Small intestine (tissue), 7 donors: ENCODE measurements around the gene GMPR2. TPM values are rescaled to one million over a fixed set of nuclear protein-coding genes. Genes with fewer than 3 reads are reported as not detected.

ENCODE experiments used
- DNase-seq, 2 donors: peaks; one replicate each; pipeline versions ENCODE4 v3.0.0 to v3.0.0-alpha.2; 2013
- FAIRE-seq: peaks from 2 replicates; lab custom pipeline; 2012; peaks lifted over from hg19 to GRCh38; lab: Jason Lieb, UNC
- H3K27ac ChIP-seq, 3 donors: one replicate each; pipeline ENCODE4 v1.5.1; 2013; ENCODE audit warnings: low read length in 2 of 3, mild to moderate bottlenecking in 2 of 3, control low read depth in 1 of 3, inconsistent platforms in 1 of 3, low read depth in 1 of 3, moderate library complexity in 1 of 3
- H3K27me3 ChIP-seq, 3 donors: one replicate each; pipeline ENCODE4 v1.6.1; 2013; ENCODE audit warnings: low read length in 3 of 3, inconsistent platforms in 1 of 3; ENCODE audit not compliant: control insufficient read depth in 3 of 3, insufficient read depth in 3 of 3
- H3K36me3 ChIP-seq, 3 donors: one replicate each; pipeline ENCODE4 v1.6.1; 2013; ENCODE audit warnings: low read length in 3 of 3, inconsistent platforms in 1 of 3, low read depth in 1 of 3, mild to moderate bottlenecking in 1 of 3, moderate library complexity in 1 of 3; ENCODE audit not compliant: control insufficient read depth in 3 of 3, insufficient read depth in 2 of 3
- H3K4me1 ChIP-seq, 3 donors: one replicate each; pipeline ENCODE4 v1.6.1; 2013; ENCODE audit warnings: low read length in 2 of 3, inconsistent platforms in 1 of 3, low read depth in 1 of 3, mild to moderate bottlenecking in 1 of 3, moderate library complexity in 1 of 3; ENCODE audit not compliant: control insufficient read depth in 3 of 3, insufficient read depth in 2 of 3
- H3K4me3 ChIP-seq, 3 donors: one replicate each; pipeline ENCODE4 v1.5.1; 2013; ENCODE audit warnings: low read length in 3 of 3, control low read depth in 1 of 3, inconsistent platforms in 1 of 3, low read depth in 1 of 3, mild to moderate bottlenecking in 1 of 3, moderate library complexity in 1 of 3
- H3K9me3 ChIP-seq, 2 donors: one replicate each; pipeline ENCODE4 v1.6.1; 2013; ENCODE audit warnings: low read depth in 1 of 2, low read length in 1 of 2; ENCODE audit not compliant: control insufficient read depth in 2 of 2, insufficient read depth in 1 of 2
- WGBS, 3 donors: extraction: QIAGEN DNeasy Blood & Tissue Kit; methylation state at CpG; one replicate each; pipeline ENCODE4 v1.1.7; 2013; 5-methylcytosine and 5-hydroxymethylcytosine counted together
- polyA plus RNA-seq, 4 donors: library from polyadenylated mRNA; stranded (reverse) in 3 of 4; unstranded in 1 of 4; fragments of 200-250 nt in 3 of 4; fragments of 120-200 nt in 1 of 4; gene quantifications; one replicate each; pipeline versions ENCODE4 v1.2.1 to v1.2.3, GENCODE V29; 2013
- donor health status: healthy with polysubstance abuse.
- donor health status: control.
- donor health status: control.
- donor health status: Bipolar disorder and iron deficiency.
- donor health status: healthy.

The GMPR2 gene
- polyA plus RNA-seq, 4 donors = 57.4 to 94.1 (median 76.0) TPM

GRCh38 chr14:24204163-24205146 is 28.3 kb upstream of the GMPR2 start:
- FAIRE-seq (no peak), DNase-seq (no peak)
- WGBS, 3 donors = 91 to 97% (median 95%) methylated on average over 7 of the region's 7 CpGs
- Histone ChIP-seq H3K4me3 (no peak overlapping the region), H3K27ac (no peak overlapping the region), H3K4me1 (no peaks in the 10 kb centered on the region), H3K36me3 (peaks cover 6 to 52% (median 10%) of the 10 kb centered on the region in 3 donors), H3K27me3 (no peaks in the 10 kb centered on the region), H3K9me3 (peaks cover 0 to 15% of the 10 kb centered on the region in 2 donors)

GRCh38 chr14:24206260-24207103 is 26.2 kb upstream of the GMPR2 start:
- H3K27me3 ChIP-seq = no peaks in the 10 kb centered on the region
- H3K4me1 ChIP-seq = no peaks in the 10 kb centered on the region
- peaks cover 0 to 11% of the 10 kb centered on the region in 2 donors for H3K9me3 ChIP-seq
- H3K27ac ChIP-seq = no peak overlapping the region
- DNase-seq (no peak), FAIRE-seq (no peak)
- peaks cover 10 to 58% (median 10%) of the 10 kb centered on the region in 3 donors for H3K36me3 ChIP-seq
- 95 to 99% (median 96%) methylated on average over 11 of the region's 11 CpGs for WGBS, 3 donors
- no peak overlapping the region for H3K4me3 ChIP-seq

- no peak overlapping the region for H3K4me3 ChIP-seq
- FAIRE-seq (no peak), DNase-seq (no peak)
- H3K36me3 ChIP-seq = peaks cover 8 to 55% (median 10%) of the 10 kb centered on the region in 3 donors
- H3K27ac ChIP-seq = no peak overlapping the region
- H3K4me1 ChIP-seq = no peaks in the 10 kb centered on the region
- 87 to 95% (median 95%) methylated on average over 5 of the region's 5 CpGs for WGBS, 3 donors
- peaks cover 0 to 6% of the 10 kb centered on the region in 2 donors for H3K9me3 ChIP-seq
- H3K27me3 ChIP-seq = no peaks in the 10 kb centered on the region
Observed at GRCh38 chr14:24207104-24207551, 25.6 kb upstream of the GMPR2 start.

- FAIRE-seq (no peak), DNase-seq (no peak)
- no peaks in the 10 kb centered on the region for H3K27me3 ChIP-seq
- 96 to 100% (median 100%) methylated on average over 2 of the region's 2 CpGs for WGBS, 3 donors
- H3K36me3 ChIP-seq = peaks cover 8 to 53% (median 10%) of the 10 kb centered on the region in 3 donors
- H3K27ac ChIP-seq = no peak overlapping the region
- no peak overlapping the region for H3K4me3 ChIP-seq
- peaks cover 0 to 2% of the 10 kb centered on the region in 2 donors for H3K9me3 ChIP-seq
- H3K4me1 ChIP-seq = no peaks in the 10 kb centered on the region
Observed at GRCh38 chr14:24207625-24208024, 25.1 kb upstream of the GMPR2 start.

- H3K9me3 ChIP-seq = no peaks in the 10 kb centered on the region
- H3K36me3 ChIP-seq = peaks cover 0 to 43% (median 10%) of the 10 kb centered on the region in 3 donors
- no peak for DNase-seq
- H3K4me1 ChIP-seq = peaks cover 0 to 18% (median 0%) of the 10 kb centered on the region in 3 donors
- no peak overlapping the region for H3K27ac ChIP-seq
- WGBS, 3 donors = 91 to 94% (median 94%) methylated on average over 6 of the region's 6 CpGs
- FAIRE-seq = no peak
- no peaks in the 10 kb centered on the region for H3K27me3 ChIP-seq
- H3K4me3 ChIP-seq = no peak overlapping the region
Observed at GRCh38 chr14:24211311-24211710, 21.4 kb upstream of the GMPR2 start.

- FAIRE-seq (no peak), DNase-seq (peak; percentile 95 to 97)
- Histone ChIP-seq H3K4me1 (peaks cover 0 to 20% (median 0%) of the 10 kb centered on the region in 3 donors), H3K36me3 (peaks cover 0 to 35% (median 8%) of the 10 kb centered on the region in 3 donors), H3K27me3 (no peaks in the 10 kb centered on the region), H3K27ac (peak within 1 kb of the TSS; percentile 98 to 99 (median 98)), H3K9me3 (no peaks in the 10 kb centered on the region), H3K4me3 (peak within 1 kb of the TSS; percentile 78 to 86 (median 85))
- whole genome bisulfite sequencing, 3 donors = 0 to 1% (median 1%) methylated on average over 52 to 53 of the region's 53 CpGs
Observed at GRCh38 chr14:24212924-24213865, 19.5 kb upstream of the GMPR2 start, which contains the start of gene CHMP4A. Gene CHMP4A (minus strand): TSS chr14:24213488. CDS start chr14:24213439, 49 bp downstream.

GRCh38 chr14:24213866-24214662 is 18.7 kb upstream of the GMPR2 start:
- DNase-seq (peak in 1 of 2 donors; percentile 50), FAIRE-seq (no peak)
- no peaks in the 10 kb centered on the region for H3K9me3 ChIP-seq
- peaks cover 0 to 32% (median 8%) of the 10 kb centered on the region in 3 donors for H3K36me3 ChIP-seq
- H3K4me3 ChIP-seq = peak overlapping the region in 2 of 3 donors; percentile 78 to 85
- H3K27me3 ChIP-seq = no peaks in the 10 kb centered on the region
- 74 to 88% (median 80%) methylated on average over 7 of the region's 7 CpGs for WGBS, 3 donors
- H3K4me1 ChIP-seq = peaks cover 0 to 20% (median 0%) of the 10 kb centered on the region in 3 donors
- H3K27ac ChIP-seq = peak overlapping the region; percentile 98 to 99 (median 98)
